K562 (cell line): Measurements from ENCODE around the gene TCF20.

Experiments used
- CBX5 ChIP-seq: IDR thresholded peaks from 2 replicates; pipeline ENCODE4 v1.6.1; 2014; ENCODE audit warnings: low read depth, borderline replicate concordance
- HNRNPUL1 ChIP-seq: fragments of 200-400 bp; formaldehyde crosslinking; IDR thresholded peaks from 2 replicates; pipeline ENCODE4 v1.6.1; 2017; ENCODE audit warnings: low read length
- MYC ChIP-seq, 2 experiments: fragments of 250-450 bp in 1 of 2; sonication (Bioruptor Pico) in 1 of 2; IDR thresholded peaks; 2 replicates each; pipeline versions ENCODE4 v1.5.1 to v1.6.1; 2012 to 2021; ENCODE audit warnings: low read depth in 2 of 2, borderline replicate concordance in 1 of 2, improper control_type of control experiment in 1 of 2, low read length in 1 of 2, mild to moderate bottlenecking in 1 of 2, moderate library complexity in 1 of 2
- NFYB ChIP-seq: IDR thresholded peaks from 2 replicates; pipeline ENCODE4 v1.6.1; 2011; ENCODE audit warnings: mild to moderate bottlenecking, moderate library complexity; ENCODE audit not compliant: insufficient read length; ENCODE audit errors: extremely low read depth
- NR2C2 ChIP-seq, 2 experiments: fragments of 200-800 bp in 1 of 2; sonication (Bioruptor generic) in 1 of 2; sonication (generic) in 1 of 2; formaldehyde crosslinking in 1 of 2; IDR thresholded peaks; 2 replicates each; pipeline versions ENCODE4 v1.6.1 to v1.8.0; 2016 to 2022; ENCODE audit warnings: mild to moderate bottlenecking in 1 of 2, missing compliant biosample characterization in 1 of 2, missing genetic modification characterization in 1 of 2, missing genetic modification reagents in 1 of 2
- TAF9B ChIP-seq: fragments of 450-650 bp; IDR thresholded peaks from 2 replicates; pipeline ENCODE4 v1.6.1; 2018; ENCODE audit warnings: mild to moderate bottlenecking; ENCODE audit not compliant: partially characterized antibody
- ZNF263 ChIP-seq: sonication (generic); formaldehyde crosslinking; IDR thresholded peaks from 2 replicates; pipeline ENCODE4 v1.8.0; 2022; ENCODE audit warnings: mild to moderate bottlenecking, missing genetic modification reagents, borderline replicate concordance
- ZNF644 ChIP-seq: fragments of 200-800 bp; sonication (Bioruptor generic); IDR thresholded peaks from 2 replicates; pipeline ENCODE4 v1.6.1; 2016; ENCODE audit warnings: low read depth, missing genetic modification characterization, missing compliant biosample characterization
- ZNF79 ChIP-seq: fragments of 250-450 bp; sonication (Bioruptor Pico); IDR thresholded peaks from 2 replicates; pipeline ENCODE4 v1.4.0; 2020; ENCODE audit warnings: low read depth, mild to moderate bottlenecking, moderate library complexity

- TF ChIP-seq ZNF644 (tag) (no peak), TAF9B (no peak), ZNF263 (CRISPR knock-in tag) (no peak), CBX5 (no peak), MYC (IDR thresholded peaks at IDR 0.05; ENCODE audit: low read depth, low read length) (no peak), MYC (CRISPR knock-in tag; IDR thresholded peaks at IDR 0.05; ENCODE audit: borderline replicate concordance, low read depth) (no peak), ZNF79 (CRISPR knock-in tag) (no peak), HNRNPUL1 (no peak), NR2C2 (CRISPR knock-in tag; IDR thresholded peaks at IDR 0.05) (no peak), NR2C2 (tag; IDR thresholded peaks at IDR 0.05) (no peak), NFYB (no peak)
Measured at GRCh38 chr22:42236848-42237247, 33.6 kb downstream of the TCF20 start.
